Measurements from ENCODE around the gene TRIM7. TPM values are rescaled to one million over a fixed set of nuclear protein-coding genes. Genes with fewer than 3 reads are reported as not detected.

The TRIM7 gene
- total and polyA plus RNA-seq, 9 of the 15 experiments (the other 6 are each of a cell fraction or from before 2014, with no cell fraction given) = 2.6 to 14.9 (median 8.9) TPM

DNA sequence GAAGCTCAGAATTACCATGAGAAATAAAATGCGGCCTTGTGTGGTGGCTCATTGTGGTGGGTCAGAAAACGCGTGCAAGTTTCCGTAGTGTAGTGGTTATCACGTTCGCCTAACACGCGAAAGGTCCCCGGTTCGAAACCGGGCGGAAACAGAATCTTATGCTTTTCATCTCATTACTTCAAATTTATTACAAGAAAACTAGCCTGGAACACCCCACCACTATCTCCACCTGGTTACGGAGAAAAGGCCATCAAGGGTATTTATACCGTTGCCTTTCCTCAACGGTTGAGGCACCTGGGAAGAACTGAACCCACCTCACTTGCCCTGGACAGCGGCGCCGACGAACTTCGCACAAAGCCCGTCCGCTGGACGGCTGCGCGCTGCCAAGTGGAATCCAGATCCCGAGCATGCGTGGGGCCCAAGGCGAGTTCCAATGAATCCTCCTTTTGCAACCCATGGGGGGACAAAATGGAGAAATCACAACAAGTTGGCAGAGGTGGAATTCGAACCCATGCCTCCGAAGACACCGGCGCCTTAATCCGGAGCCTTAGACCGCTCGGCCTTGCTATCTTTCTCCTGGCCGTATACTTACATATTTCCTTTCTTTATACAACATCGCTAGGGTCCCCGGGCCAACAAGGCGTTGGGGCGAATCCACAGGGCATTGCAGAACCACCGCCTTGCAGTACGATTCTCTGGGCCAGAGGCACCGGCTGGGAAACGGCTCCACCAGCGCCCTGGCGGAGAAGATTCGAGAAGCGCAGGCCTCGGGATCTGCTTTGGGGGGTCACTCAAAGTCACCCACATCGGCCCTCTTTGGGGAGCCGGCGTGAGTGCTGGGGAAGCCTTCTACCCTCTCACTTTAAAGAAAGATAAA lies 40.7 kb downstream of the TRIM7 start (continued):
- TF ChIP-seq TBP (optimal IDR thresholded peaks at IDR 0.05; ENCODE audit: low read depth, low read length) = peak; percentile 35
- TF ChIP-seq POLR2H (tag; IDR thresholded peaks at IDR 0.05; ENCODE audit: low read depth) = peak; percentile 98
- 0 out of 2 replicates have a peak, but pooled peaks have one; percentile 17 for TF ChIP-seq BHLHE40 (IDR thresholded peaks at IDR 0.05; ENCODE audit: low read length)
- TF ChIP-seq PTRF (tag; IDR thresholded peaks at IDR 0.05) = no peak
- no peak for TF ChIP-seq ZC3H11A (IDR thresholded peaks at IDR 0.05; ENCODE audit: low read depth, low read length)
- no peak for TF ChIP-seq ATF1 (CRISPR knock-in tag; IDR thresholded peaks at IDR 0.05)
- no peak for TF ChIP-seq ATF1 (tag; IDR thresholded peaks at IDR 0.05)
- TF ChIP-seq, protein P1, sequence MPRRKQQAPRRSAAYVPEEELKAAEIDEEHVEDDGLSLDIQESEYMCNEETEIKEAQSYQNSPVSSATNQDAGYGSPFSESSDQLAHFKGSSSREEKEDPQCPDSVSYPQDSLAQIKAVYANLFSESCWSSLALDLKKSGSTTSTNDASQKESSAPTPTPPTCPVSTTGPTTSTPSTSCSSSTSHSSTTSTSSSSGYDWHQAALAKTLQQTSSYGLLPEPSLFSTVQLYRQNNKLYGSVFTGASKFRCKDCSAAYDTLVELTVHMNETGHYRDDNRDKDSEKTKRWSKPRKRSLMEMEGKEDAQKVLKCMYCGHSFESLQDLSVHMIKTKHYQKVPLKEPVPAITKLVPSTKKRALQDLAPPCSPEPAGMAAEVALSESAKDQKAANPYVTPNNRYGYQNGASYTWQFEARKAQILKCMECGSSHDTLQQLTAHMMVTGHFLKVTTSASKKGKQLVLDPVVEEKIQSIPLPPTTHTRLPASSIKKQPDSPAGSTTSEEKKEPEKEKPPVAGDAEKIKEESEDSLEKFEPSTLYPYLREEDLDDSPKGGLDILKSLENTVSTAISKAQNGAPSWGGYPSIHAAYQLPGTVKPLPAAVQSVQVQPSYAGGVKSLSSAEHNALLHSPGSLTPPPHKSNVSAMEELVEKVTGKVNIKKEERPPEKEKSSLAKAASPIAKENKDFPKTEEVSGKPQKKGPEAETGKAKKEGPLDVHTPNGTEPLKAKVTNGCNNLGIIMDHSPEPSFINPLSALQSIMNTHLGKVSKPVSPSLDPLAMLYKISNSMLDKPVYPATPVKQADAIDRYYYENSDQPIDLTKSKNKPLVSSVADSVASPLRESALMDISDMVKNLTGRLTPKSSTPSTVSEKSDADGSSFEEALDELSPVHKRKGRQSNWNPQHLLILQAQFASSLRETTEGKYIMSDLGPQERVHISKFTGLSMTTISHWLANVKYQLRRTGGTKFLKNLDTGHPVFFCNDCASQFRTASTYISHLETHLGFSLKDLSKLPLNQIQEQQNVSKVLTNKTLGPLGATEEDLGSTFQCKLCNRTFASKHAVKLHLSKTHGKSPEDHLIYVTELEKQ (CRISPR knock-in tag; IDR thresholded peaks at IDR 0.05) = no peak
- TF ChIP-seq CREM (IDR thresholded peaks at IDR 0.05; ENCODE audit: low read depth) = peak; percentile 22; the same call in 1 of the 2 replicates
- TF ChIP-seq CREB1 (IDR thresholded peaks at IDR 0.05) = no peak
- 0 out of 2 replicates have a peak, but pooled peaks have one; percentile 19 for TF ChIP-seq CREB1 (CRISPR knock-in tag; IDR thresholded peaks at IDR 0.05)
- peak; percentile 32; the same call in 1 of the 2 replicates for TF ChIP-seq ZFX (CRISPR knock-in tag; IDR thresholded peaks at IDR 0.05)
- TF ChIP-seq BDP1 (IDR thresholded peaks at IDR 0.05; ENCODE audit: insufficient read depth, insufficient read length) = peak; percentile 17
- TF ChIP-seq CEBPB (tag; IDR thresholded peaks at IDR 0.05) = 0 out of 2 replicates have a peak, but pooled peaks have one; percentile 44
- no peak for TF ChIP-seq BCL6 (CRISPR knock-in tag; IDR thresholded peaks at IDR 0.05)
- 0 out of 2 replicates have a peak, but pooled peaks have one; percentile 0 for TF ChIP-seq LEF1 (IDR thresholded peaks at IDR 0.05)
- TF ChIP-seq, protein P2, sequence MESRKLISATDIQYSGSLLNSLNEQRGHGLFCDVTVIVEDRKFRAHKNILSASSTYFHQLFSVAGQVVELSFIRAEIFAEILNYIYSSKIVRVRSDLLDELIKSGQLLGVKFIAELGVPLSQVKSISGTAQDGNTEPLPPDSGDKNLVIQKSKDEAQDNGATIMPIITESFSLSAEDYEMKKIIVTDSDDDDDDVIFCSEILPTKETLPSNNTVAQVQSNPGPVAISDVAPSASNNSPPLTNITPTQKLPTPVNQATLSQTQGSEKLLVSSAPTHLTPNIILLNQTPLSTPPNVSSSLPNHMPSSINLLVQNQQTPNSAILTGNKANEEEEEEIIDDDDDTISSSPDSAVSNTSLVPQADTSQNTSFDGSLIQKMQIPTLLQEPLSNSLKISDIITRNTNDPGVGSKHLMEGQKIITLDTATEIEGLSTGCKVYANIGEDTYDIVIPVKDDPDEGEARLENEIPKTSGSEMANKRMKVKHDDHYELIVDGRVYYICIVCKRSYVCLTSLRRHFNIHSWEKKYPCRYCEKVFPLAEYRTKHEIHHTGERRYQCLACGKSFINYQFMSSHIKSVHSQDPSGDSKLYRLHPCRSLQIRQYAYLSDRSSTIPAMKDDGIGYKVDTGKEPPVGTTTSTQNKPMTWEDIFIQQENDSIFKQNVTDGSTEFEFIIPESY (CRISPR knock-in tag; IDR thresholded peaks at IDR 0.05) = peak; percentile 59
- TF ChIP-seq CBX3 (IDR thresholded peaks at IDR 0.05; ENCODE audit: borderline replicate concordance in 1 of 2, low read length in 2 of 2) = no peak
- TF ChIP-seq, protein P3, sequence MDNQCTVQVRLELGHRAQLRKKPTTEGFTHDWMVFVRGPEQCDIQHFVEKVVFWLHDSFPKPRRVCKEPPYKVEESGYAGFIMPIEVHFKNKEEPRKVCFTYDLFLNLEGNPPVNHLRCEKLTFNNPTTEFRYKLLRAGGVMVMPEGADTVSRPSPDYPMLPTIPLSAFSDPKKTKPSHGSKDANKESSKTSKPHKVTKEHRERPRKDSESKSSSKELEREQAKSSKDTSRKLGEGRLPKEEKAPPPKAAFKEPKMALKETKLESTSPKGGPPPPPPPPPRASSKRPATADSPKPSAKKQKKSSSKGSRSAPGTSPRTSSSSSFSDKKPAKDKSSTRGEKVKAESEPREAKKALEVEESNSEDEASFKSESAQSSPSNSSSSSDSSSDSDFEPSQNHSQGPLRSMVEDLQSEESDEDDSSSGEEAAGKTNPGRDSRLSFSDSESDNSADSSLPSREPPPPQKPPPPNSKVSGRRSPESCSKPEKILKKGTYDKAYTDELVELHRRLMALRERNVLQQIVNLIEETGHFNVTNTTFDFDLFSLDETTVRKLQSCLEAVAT (IDR thresholded peaks at IDR 0.05) = 0 out of 4 replicates have a peak, but pooled peaks of 1 of the 2 experiments have one; percentile 11
- no peak for TF ChIP-seq ZNF133 (CRISPR knock-in tag; IDR thresholded peaks at IDR 0.05)
- TF ChIP-seq FIP1L1 (IDR thresholded peaks at IDR 0.05; ENCODE audit: low read depth, low read length, poor library complexity, severe bottlenecking) = no peak
- TF ChIP-seq ZNF696 (CRISPR knock-in tag; conservative IDR thresholded peaks at IDR 0.05) = no peak
- TF ChIP-seq ARHGAP35 (IDR thresholded peaks at IDR 0.05; ENCODE audit: partially characterized antibody) = no peak
